ENCODE results near the gene IGF2BP1.

DNA sequence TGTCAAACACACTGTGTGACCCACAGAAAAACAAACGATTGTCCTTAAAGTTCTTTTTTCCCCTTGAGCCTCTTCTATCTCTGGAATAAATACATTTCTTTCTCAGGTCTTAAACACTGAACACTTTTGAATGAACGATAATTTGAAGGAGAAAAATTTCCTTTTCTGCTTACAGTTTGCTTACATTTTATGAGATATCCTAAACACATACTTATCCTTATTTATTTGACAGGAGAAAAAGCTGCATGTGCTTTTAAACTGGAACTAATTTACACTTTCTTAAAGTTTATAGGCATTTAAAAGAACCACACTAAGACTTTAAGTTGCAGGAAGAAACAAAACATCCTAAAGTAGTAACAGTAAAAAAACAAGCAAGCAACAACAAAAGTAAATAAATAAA, 4.7 kb upstream of the IGF2BP1 start:
- TF ChIP-seq CTCF (IDR thresholded peaks at IDR 0.05) (no peak), POLR2AphosphoS5 (IDR thresholded peaks at IDR 0.05) (peak in 1 of 4 donors; percentile 3)

Data from sigmoid colon (tissue), 4 donors.